Inflammatory macrophage treated with lipopolysaccharide for 1 hour (primary cell): ENCODE results near the gene GSS.
"Not testable (repeated sequence)": the region's sequence is repeated elsewhere in the genome, so short reads cannot be mapped to it uniquely, and the experiment has no call there.

Source experiments
- DNase-seq, 2 donors: peaks; one replicate each; pipeline ENCODE4 v3.0.0-alpha.2; 2020 to 2022

Gene GSS

GRCh38 chr20:34942301-34942700 is 13.3 kb downstream of the GSS start:
- no peak for DNase-seq

GRCh38 chr20:34941226-34941625 is 14.4 kb downstream of the GSS start:
- DNase-seq, result peak; percentile 16 to 42

GRCh38 chr20:34940081-34940481 is 15.5 kb downstream of the GSS start:
- DNase-seq, result peak; percentile 7 to 13

GRCh38 chr20:34938466-34939163 is 17.0 kb downstream of the GSS start:
- peak; percentile 64 to 67 for DNase-seq

- DNase-seq, result no peak
Measured at GRCh38 chr20:34931771-34932170, 23.8 kb downstream of the GSS start.

GRCh38 chr20:34928411-34928810 is 27.2 kb downstream of the GSS start:
- DNase-seq, result no peak

- DNase-seq, result no peak
Measured at GRCh38 chr20:34927736-34928135, 27.9 kb downstream of the GSS start.

- no peak for DNase-seq
Measured at GRCh38 chr20:34926581-34926980, 29.0 kb downstream of the GSS start.

- no peak for DNase-seq
Measured at GRCh38 chr20:34925981-34926380, 29.6 kb downstream of the GSS start.

- DNase-seq, result no peak
Measured at GRCh38 chr20:34925341-34925740, 30.3 kb downstream of the GSS start.

GRCh38 chr20:34923414-34923813 is 32.2 kb downstream of the GSS start:
- DNase-seq, result no peak

- DNase-seq, result no peak
Measured at GRCh38 chr20:34922654-34923381, 32.8 kb downstream of the GSS start.

- DNase-seq, result no peak
Measured at GRCh38 chr20:34921436-34921835, 34.2 kb downstream of the GSS start.

GRCh38 chr20:34920055-34920454 is 35.6 kb downstream of the GSS start:
- DNase-seq, result no peak

- no peak for DNase-seq
Measured at GRCh38 chr20:34916774-34917354, 38.7 kb downstream of the GSS start.

GRCh38 chr20:34915749-34916455 is 39.7 kb downstream of the GSS start:
- DNase-seq, result no peak

GRCh38 chr20:34915131-34915530 is 40.5 kb downstream of the GSS start:
- no peak for DNase-seq

GRCh38 chr20:34907616-34908469 is 47.8 kb downstream of the GSS start:
- peak in 1 of 2 donors; percentile 14 for DNase-seq

GRCh38 chr20:34904202-34904621 is 51.4 kb downstream of the GSS start:
- peak; percentile 32 to 37 for DNase-seq

- not testable (repeated sequence) for DNase-seq
Measured at GRCh38 chr20:34898731-34899130, 56.9 kb downstream of the GSS start.

- not testable (repeated sequence) for DNase-seq
Measured at GRCh38 chr20:34898129-34898528, 57.5 kb downstream of the GSS start.

GRCh38 chr20:34896086-34896621 is 59.5 kb downstream of the GSS start:
- DNase-seq, result no peak
